ENCODE data around the gene PLEKHD1. TPM values are rescaled to one million over a fixed set of nuclear protein-coding genes. Genes with fewer than 3 reads are reported as not detected.
"Not testable (repeated sequence)": the region's sequence is repeated elsewhere in the genome, so short reads cannot be mapped to it uniquely, and the experiment has no call there.

The PLEKHD1 gene
- total RNA-seq, 1 experiment from 2014 or later = not detected

GRCh38 chr14:69481815-69482568 is 2.5 kb upstream of the PLEKHD1 start:
- DNase-seq (ENCODE audit: low read depth) = no peak

- DNase-seq (ENCODE audit: low read depth) = no peak
These were observed 624 bp upstream of the PLEKHD1 start for GRCh38 chr14:69483765-69484443.

- no peak for DNase-seq (ENCODE audit: low read depth)
These were observed 760 bp downstream of the PLEKHD1 start for GRCh38 chr14:69485315-69485660.

GRCh38 chr14:69485701-69486100 is 1.2 kb downstream of the PLEKHD1 start:
- no peak for DNase-seq (ENCODE audit: low read depth)

- DNase-seq (ENCODE audit: low read depth) = no peak
These were observed 2.7 kb downstream of the PLEKHD1 start for GRCh38 chr14:69487226-69487625.

GRCh38 chr14:69487771-69488170 is 3.2 kb downstream of the PLEKHD1 start:
- DNase-seq (ENCODE audit: low read depth) = no peak

GRCh38 chr14:69489495-69489894 is 5.0 kb downstream of the PLEKHD1 start:
- no peak for DNase-seq (ENCODE audit: low read depth)

GRCh38 chr14:69490219-69490918 is 5.8 kb downstream of the PLEKHD1 start:
- DNase-seq (ENCODE audit: low read depth) = no peak

- no peak for DNase-seq (ENCODE audit: low read depth)
These were observed 6.7 kb downstream of the PLEKHD1 start for GRCh38 chr14:69491193-69491592.

- DNase-seq (ENCODE audit: low read depth) = no peak
These were observed 8.5 kb downstream of the PLEKHD1 start for GRCh38 chr14:69493038-69493437.

- DNase-seq (ENCODE audit: low read depth) = no peak
These were observed 9.3 kb downstream of the PLEKHD1 start for GRCh38 chr14:69493791-69494190.

GRCh38 chr14:69495341-69495921 is 10.9 kb downstream of the PLEKHD1 start:
- DNase-seq (ENCODE audit: low read depth) = no peak

GRCh38 chr14:69497866-69498265 is 13.3 kb downstream of the PLEKHD1 start:
- not testable (repeated sequence) for DNase-seq (ENCODE audit: low read depth)

GRCh38 chr14:69498286-69498685 is 13.8 kb downstream of the PLEKHD1 start:
- not testable (repeated sequence) for DNase-seq (ENCODE audit: low read depth)

GRCh38 chr14:69499436-69499835 is 14.9 kb downstream of the PLEKHD1 start:
- DNase-seq (ENCODE audit: low read depth) = no peak

GRCh38 chr14:69500096-69500495 is 15.6 kb downstream of the PLEKHD1 start:
- no peak for DNase-seq (ENCODE audit: low read depth)

GRCh38 chr14:69500736-69501135 is 16.2 kb downstream of the PLEKHD1 start:
- no peak for DNase-seq (ENCODE audit: low read depth)

- no peak for DNase-seq (ENCODE audit: low read depth)
These were observed 16.9 kb downstream of the PLEKHD1 start for GRCh38 chr14:69501423-69501838.

GRCh38 chr14:69504775-69505174 is 20.2 kb downstream of the PLEKHD1 start:
- DNase-seq (ENCODE audit: low read depth) = no peak

- DNase-seq (ENCODE audit: low read depth) = no peak
These were observed 21.1 kb downstream of the PLEKHD1 start for GRCh38 chr14:69505338-69506240.

- DNase-seq (ENCODE audit: low read depth) = no peak
These were observed 21.7 kb downstream of the PLEKHD1 start for GRCh38 chr14:69506241-69506595.

All from RPMI7951 (cell line).